HG02623 (cell line): ENCODE data around the gene BNC1.
"Not testable (repeated sequence)": the region's sequence is repeated elsewhere in the genome, so short reads cannot be mapped to it uniquely, and the experiment has no call there.

Experiments used
- ATAC-seq: cut with Tn5 transposase; IDR thresholded peaks from one replicate; pipeline ENCODE4 v1.9.1; 2021; ENCODE audit warnings: moderate library complexity; ENCODE audit not compliant: unreplicated experiment

BNC1 gene

DNA sequence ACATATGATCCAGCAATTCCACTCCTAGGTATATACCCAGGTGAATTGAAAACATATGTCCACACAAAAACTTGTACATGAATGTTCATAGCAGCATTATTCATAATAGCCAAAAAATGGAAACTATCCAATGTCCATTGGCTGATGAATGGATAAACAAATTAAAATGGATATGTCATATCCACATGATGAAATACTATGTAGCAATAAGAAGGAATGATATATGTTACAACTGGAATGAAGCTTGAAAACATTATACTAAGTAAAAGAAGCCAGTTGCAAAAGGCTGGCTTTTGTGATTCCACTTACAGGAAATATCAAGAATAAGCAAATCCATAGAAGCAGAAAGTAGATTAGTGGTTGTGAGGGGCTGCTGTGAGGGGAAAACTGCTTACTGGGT, 33.7 kb downstream of the BNC1 start:
- ATAC-seq: no peak

DNA sequence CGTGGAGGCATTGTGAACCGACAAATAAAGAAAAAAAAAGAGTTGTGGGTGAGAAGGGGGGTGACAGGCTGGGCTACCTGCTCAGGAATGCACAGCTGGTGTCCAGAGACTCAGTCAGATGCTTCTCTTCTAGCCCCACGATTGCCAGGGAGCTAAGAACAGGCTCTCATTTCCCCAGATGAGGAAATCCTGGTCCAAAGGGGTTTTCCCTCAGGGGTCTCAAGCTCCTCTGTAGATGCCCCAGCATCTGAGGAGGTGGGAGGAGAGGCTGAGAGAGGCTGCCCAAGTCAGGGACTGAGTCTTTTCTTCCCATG, 35.5 kb downstream of the BNC1 start:
- no peak for ATAC-seq

DNA sequence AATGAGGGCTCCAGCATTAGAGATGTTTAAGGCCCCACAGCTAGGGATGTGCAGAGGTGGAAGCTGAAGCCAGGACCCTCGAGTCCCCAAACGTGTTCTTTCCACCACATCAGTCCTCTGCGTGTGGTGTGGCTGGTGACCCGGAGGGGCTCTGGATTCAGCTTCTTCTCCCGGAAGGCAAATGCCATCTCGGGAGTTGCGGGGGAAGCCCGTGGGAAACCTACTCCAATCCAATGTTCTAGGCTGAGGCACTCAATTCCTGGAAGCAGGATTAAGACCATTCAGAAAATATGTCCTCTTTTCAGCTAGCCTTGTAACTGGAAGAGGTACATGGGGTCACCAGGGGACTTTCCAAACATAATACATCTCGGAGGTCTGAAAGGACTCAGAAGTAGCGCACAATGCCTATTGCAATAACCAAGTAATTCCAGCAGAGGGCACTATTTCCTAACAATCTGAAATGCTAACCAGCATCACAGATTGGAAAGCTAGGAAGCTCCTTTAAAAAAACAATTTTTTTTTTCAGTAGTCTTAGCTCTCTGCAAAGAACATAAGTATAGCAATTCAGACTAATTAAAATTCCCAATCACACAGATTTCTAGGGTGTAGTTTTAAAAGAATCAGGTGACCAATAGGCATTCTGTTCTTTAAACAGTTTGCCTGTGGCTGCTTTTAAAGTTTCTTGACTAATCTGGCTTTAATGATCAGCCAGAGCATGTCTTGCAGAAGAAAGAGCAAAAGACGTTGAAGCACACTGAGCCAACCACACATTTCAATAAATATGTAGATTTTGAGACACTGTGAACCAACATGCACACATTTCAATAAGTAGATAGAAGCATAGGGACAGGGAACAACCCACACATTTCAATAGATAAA, 36.1 kb downstream of the BNC1 start:
- no peak for ATAC-seq

DNA sequence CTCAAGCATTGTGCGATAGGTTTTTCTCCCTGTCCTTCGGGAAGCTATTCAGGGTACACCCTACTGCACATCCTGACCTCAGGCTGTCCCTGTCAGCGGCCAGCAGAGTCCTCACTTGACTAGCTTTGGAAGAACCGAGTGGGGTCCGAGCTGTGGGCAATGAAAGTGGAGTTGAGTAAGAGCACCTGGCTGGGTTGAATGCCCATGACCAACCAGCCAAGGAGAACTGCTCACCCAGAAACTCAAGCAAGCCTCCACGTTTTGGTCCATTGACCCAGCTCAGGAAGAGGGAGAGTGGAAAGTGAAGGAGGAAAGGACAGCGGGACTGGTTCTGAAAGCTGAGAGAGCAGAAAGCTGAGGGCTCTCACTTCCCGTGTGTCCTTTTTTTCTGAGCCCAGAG, 40.8 kb downstream of the BNC1 start:
- ATAC-seq: no peak

GRCh38 chr15:83230242-83230641, 54.2 kb downstream of the BNC1 start:
- no peak for ATAC-seq

- no peak for ATAC-seq
Measured at GRCh38 chr15:83225449-83225848, 59.0 kb downstream of the BNC1 start.

GRCh38 chr15:83221781-83222180, 62.7 kb downstream of the BNC1 start:
- not testable (repeated sequence) for ATAC-seq

GRCh38 chr15:83219026-83219425, 65.4 kb downstream of the BNC1 start:
- ATAC-seq: no peak

- no peak for ATAC-seq
Measured at GRCh38 chr15:83215306-83215705, 69.2 kb downstream of the BNC1 start.

DNA sequence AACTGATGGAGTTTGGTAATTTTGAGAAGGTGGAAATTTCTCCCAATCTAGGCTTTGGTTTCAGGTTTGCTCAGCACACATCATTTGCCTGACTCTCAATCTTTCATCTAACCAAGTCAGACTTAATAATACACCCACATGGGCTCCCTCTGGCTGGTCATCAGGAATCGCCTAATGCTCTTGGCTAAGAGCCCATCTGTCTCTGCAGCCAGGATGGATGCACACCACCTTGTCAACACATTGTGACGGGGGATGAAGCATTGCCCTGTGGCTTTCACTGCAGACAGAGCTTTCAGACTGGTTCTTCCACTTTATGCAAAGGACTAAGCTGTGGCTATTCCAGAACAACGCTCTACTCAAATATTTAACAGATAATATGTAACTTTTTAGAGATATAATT, 73.8 kb downstream of the BNC1 start:
- no peak for ATAC-seq

GRCh38 chr15:83209333-83209732, 75.1 kb downstream of the BNC1 start:
- ATAC-seq: no peak

DNA sequence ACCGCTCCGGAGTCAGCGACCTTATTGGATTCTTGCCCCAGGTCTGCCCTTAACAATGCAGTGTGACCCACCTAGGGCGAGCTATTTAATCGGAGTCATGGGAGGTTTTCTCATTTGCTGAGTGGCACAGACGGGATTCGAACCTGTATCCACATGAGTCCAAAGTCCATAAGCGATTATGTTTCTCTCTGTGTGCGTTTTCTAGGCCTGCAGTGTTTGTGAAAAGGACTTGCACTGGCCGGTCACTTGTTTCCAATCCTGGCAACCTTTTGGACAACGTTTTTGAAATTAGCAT, 76.2 kb downstream of the BNC1 start:
- ATAC-seq: no peak

GRCh38 chr15:83207660-83208366, 76.7 kb downstream of the BNC1 start, which contains the start of gene HDGFL3:
TSS of gene HDGFL3 (minus strand) at chr15:83207823. CDS start at chr15:83207414, 409 bp downstream.
- ATAC-seq: no peak

GRCh38 chr15:83207009-83207659, 77.3 kb downstream of the BNC1 start:
- ATAC-seq: no peak

DNA sequence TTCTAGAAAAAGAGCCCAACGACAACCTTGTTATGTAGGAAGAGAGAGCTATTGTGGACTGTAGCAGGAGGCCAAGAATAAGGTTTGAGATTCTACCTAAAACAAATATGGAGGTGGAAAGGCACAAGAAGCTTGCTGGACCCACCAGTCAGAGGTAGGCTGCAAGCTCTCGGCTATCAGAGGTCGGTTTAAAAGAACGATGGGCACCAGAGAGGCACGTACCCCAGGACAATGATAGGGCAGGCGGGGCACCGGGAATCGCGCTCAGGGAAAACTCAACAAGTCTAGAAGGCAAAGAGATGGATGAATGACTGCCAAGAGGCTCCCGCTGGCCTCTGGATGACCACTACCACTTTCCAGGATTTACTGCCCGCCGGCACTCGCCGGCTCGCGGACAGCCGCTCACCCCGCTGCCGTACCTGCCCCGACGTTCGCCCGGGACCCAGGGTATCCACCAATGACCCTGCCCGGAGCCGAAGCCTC, 77.9 kb downstream of the BNC1 start:
- no peak for ATAC-seq
